Measurements from ENCODE around the gene IQCK.
"Not testable (repeated sequence)": the region's sequence is repeated elsewhere in the genome, so short reads cannot be mapped to it uniquely, and the experiment has no call there.

Gene IQCK

DNA sequence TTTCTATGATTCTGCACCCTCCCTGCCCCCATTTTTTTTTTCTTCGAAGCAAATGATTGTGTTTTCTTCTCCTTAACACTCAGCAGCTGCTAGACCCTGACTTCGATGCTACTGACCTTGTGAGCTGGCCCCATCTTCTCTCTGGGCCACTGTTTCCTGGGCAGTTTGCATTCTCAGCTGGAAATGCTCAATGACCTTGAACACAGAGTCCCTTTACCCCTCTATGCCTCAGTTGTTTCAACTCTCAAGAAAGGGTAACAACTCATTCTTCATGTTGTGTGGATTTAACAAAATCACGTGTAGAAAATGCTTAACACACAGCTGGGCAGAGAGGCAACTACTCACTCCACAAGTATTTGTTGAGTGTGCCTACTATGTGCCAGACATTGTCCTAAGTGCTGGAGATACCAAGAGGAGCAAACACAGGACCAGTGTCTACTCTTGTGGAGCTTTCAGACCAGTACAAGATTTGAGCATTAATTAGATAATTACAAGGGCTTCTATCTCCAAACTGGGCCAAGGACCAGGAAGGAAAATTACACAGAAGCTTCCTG lies 66.2 kb downstream of the IQCK start:
- no peak for DNase-seq (ENCODE audit: extremely low read depth, low read depth)
- H3K4me3 ChIP-seq (replicated peaks; ENCODE audit: low read depth, low read length), result no peak overlapping the region
- TF ChIP-seq, protein P1, sequence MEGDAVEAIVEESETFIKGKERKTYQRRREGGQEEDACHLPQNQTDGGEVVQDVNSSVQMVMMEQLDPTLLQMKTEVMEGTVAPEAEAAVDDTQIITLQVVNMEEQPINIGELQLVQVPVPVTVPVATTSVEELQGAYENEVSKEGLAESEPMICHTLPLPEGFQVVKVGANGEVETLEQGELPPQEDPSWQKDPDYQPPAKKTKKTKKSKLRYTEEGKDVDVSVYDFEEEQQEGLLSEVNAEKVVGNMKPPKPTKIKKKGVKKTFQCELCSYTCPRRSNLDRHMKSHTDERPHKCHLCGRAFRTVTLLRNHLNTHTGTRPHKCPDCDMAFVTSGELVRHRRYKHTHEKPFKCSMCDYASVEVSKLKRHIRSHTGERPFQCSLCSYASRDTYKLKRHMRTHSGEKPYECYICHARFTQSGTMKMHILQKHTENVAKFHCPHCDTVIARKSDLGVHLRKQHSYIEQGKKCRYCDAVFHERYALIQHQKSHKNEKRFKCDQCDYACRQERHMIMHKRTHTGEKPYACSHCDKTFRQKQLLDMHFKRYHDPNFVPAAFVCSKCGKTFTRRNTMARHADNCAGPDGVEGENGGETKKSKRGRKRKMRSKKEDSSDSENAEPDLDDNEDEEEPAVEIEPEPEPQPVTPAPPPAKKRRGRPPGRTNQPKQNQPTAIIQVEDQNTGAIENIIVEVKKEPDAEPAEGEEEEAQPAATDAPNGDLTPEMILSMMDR (IDR thresholded peaks at IDR 0.05; ENCODE audit: low read depth, low read length, missing control alignments), result no peak

DNA sequence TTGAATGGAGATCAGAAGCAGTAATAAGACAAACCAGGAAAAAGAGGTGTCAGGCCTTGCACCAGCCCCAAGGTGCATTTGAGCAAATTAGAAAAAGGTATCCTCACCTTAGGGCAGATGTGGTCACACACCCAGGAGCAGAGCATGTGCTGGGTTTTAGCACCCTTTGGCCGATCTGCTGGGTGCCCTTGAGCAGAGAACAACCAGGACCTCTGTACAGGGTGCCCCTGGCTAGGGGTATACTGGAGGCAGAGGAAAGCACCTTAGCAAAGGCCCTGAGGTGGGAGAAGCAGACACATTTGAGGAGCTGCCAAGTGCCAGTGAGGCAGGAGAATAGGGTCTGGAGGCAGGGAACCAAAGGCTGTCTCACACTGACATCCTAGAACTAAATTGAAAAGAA lies 67.0 kb downstream of the IQCK start:
- H3K4me3 ChIP-seq (replicated peaks; ENCODE audit: low read depth, low read length), result no peak overlapping the region
- no peak for DNase-seq (ENCODE audit: extremely low read depth, low read depth)
- TF ChIP-seq, protein P1 (IDR thresholded peaks at IDR 0.05; ENCODE audit: low read depth, low read length, missing control alignments), result no peak

DNA sequence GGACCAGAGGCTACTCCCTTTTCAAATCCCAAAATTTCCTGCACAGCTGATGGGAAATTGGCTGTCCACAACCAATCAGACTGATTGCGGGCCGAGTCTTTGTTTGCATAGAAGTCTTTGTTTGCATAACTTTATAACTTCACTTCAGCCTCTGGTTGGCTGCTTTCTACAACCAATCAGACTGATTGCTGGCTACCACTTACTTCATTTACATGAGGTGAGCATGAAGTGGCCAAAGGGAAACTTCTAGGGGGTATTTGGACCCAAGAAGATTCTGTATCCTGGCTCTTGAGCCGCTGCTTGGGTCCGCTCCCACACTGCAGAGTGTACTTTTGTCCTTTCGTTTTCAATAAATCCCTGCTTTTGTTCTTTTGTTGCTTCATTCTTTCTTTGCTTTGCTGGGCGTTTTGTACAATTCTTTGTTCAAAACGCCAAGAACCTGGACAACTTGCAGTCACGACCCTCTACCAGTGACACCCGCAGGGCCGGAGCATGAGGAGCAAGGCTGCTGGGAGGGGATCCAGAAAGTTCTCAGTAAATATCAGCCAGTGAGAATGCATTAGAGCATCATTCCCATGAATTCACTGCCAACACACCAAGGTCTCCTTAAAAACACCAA lies 67.5 kb downstream of the IQCK start:
- TF ChIP-seq, protein P1 (IDR thresholded peaks at IDR 0.05; ENCODE audit: low read depth, low read length, missing control alignments), result no peak
- no peak for DNase-seq (ENCODE audit: extremely low read depth, low read depth)
- H3K4me3 ChIP-seq (replicated peaks; ENCODE audit: low read depth, low read length), result no peak overlapping the region

DNA sequence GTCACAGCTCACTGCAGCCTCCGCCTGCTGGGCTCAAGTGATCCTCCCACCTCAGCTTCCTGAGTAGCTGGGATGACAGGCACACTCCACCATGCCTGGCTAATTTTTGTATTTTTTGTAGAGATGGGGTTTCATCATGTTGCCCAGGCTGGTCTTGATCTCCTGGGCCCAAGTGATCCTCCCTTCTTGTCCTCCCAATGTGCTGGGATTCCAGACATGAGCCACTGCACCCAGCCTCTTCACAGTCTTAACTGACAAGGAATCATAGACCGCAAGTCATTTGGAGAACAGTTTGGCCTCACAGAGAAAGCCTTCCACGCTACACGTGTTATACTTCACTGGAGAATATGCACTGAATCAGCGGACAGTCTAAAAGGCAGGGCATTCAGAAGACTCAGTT lies 83.3 kb downstream of the IQCK start:
- H3K4me3 ChIP-seq (replicated peaks; ENCODE audit: low read depth, low read length); DNase-seq (ENCODE audit: extremely low read depth, low read depth): not testable (repeated sequence)

DNA sequence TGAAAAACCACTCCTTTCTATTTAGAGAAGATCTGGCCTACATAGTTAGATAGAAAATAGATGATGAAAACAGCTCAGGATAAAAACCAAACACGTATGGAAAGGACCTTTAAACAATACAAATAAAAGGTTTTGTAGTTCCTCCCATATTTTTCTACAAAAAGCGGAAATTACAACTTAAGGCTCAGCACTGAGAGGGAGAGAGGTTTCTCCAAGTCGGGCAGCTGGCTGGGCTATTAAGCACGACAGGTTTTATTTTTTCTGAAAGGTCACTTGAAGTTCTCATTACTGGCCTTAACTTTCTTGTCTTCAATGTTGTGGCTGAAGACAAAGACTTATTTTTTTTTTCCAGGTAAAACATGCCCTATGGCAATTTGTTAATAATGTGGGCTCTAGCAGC lies 83.8 kb downstream of the IQCK start:
- H3K4me3 ChIP-seq (replicated peaks; ENCODE audit: low read depth, low read length); DNase-seq (ENCODE audit: extremely low read depth, low read depth): not testable (repeated sequence)

DNA sequence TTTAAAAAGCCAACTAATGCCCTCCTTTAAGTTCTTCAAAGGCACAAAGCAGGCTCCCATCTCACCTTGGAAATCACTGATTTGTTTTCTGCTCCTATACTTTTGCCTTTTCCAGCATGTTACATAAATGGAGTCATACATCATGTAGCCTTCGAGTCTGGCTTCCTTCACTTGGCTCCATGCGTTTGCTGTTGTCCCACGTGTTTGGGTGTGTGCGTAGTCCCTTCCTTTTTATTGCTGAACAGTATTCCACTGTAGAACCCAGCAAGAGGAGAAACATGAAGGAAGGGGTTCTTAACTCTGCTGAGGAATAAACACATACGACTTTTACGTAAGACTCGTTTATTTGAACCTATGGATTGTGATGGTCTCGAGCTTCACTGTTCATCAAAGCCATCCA lies 84.5 kb downstream of the IQCK start:
- TF ChIP-seq, protein P1 (IDR thresholded peaks at IDR 0.05; ENCODE audit: low read depth, low read length, missing control alignments), result no peak
- DNase-seq (ENCODE audit: extremely low read depth, low read depth), result no peak
- no peak overlapping the region for H3K4me3 ChIP-seq (replicated peaks; ENCODE audit: low read depth, low read length)

DNA sequence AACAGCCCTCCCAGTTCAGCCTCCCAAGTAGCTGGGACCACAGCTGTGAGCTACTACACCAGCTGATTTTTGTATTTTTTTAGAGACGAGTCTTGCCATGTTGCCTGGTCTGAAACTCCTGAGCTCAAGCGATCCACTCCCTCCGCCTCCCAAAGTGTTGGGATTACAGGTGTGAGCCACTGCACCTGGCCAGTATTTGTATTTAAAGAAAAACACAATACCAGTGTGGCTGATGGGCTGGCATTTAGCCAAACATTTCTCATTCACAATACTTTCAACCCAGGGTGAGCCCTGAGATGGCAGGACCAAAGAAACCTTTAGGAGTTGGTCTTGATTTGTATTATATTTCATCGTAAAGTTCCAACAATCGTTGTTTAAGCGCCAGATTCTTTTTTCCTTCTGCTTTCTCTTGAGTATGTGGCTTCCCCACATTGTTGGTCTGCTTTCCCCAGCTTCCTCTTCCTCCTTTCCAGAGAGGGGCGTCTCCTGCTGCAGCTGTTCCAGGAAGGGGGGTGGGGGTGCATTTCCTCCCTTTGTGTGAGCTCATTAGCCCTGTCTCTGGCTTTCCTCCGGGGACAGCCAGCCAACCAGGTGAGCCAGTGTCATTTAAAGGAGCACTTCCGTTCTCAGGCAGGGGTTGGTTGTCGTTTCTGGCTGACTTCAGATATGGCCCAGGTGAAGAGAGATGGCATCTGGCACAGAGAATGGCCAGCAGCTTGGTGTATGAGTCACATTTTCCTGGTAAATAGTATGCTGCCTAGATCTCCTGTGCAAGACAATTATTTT lies 86.7 kb downstream of the IQCK start:
- TF ChIP-seq, protein P1 (IDR thresholded peaks at IDR 0.05; ENCODE audit: low read depth, low read length, missing control alignments), result no peak
- no peak overlapping the region for H3K4me3 ChIP-seq (replicated peaks; ENCODE audit: low read depth, low read length)
- no peak for DNase-seq (ENCODE audit: extremely low read depth, low read depth)

Data from HFF-Myc (cell line).